Left hindlimb (tissue), 1 donor: ENCODE measurements around the gene CASKIN1.
A peak's percentile ranks its signal among the peaks of the same experiment; 100 is the strongest.
"Not testable (repeated sequence)": the region's sequence is repeated elsewhere in the genome, so short reads cannot be mapped to it uniquely, and the experiment has no call there.

ENCODE experiments used
- DNase-seq: peaks from one replicate; pipeline ENCODE4 v3.0.0-alpha.2; 2018

Gene CASKIN1

GRCh38 chr16:2154533-2155090, 41.8 kb downstream of the CASKIN1 start:
- no peak for DNase-seq

GRCh38 chr16:2152695-2153506, 43.5 kb downstream of the CASKIN1 start:
- no peak for DNase-seq

- DNase-seq, result no peak
Observed at GRCh38 chr16:2151188-2152091, 45.0 kb downstream of the CASKIN1 start.

GRCh38 chr16:2150418-2151187, 45.8 kb downstream of the CASKIN1 start:
- DNase-seq, result peak; percentile 63

GRCh38 chr16:2149630-2150417, 46.6 kb downstream of the CASKIN1 start:
- DNase-seq, result no peak

GRCh38 chr16:2148714-2149629, 47.4 kb downstream of the CASKIN1 start:
- DNase-seq, result no peak

GRCh38 chr16:2147981-2148671, 48.3 kb downstream of the CASKIN1 start, which contains the start of gene RAB26:
Gene RAB26, plus strand, starts transcription at chr16:2148625. Its CDS starts 159 bp downstream, at chr16:2148784.
- DNase-seq, result peak; percentile 81

- no peak for DNase-seq
Observed at GRCh38 chr16:2147378-2147777, 49.0 kb downstream of the CASKIN1 start.

- DNase-seq, result peak; percentile 8
Observed at GRCh38 chr16:2145843-2146242, 50.6 kb downstream of the CASKIN1 start.

GRCh38 chr16:2143878-2144485, 52.4 kb downstream of the CASKIN1 start:
- DNase-seq, result peak; percentile 28

GRCh38 chr16:2142942-2143877, 53.2 kb downstream of the CASKIN1 start:
- DNase-seq, result peak; percentile 28

GRCh38 chr16:2135770-2136490, 60.5 kb downstream of the CASKIN1 start, which contains the start of gene PKD1:
Gene PKD1, minus strand, starts transcription at chr16:2135898. Its CDS starts 209 bp downstream, at chr16:2135689.
- peak; percentile 93 for DNase-seq

- DNase-seq, result not testable (repeated sequence)
Observed at GRCh38 chr16:2135071-2135470, 61.3 kb downstream of the CASKIN1 start.

- DNase-seq, result not testable (repeated sequence)
Observed at GRCh38 chr16:2133797-2134196, 62.6 kb downstream of the CASKIN1 start.

- DNase-seq, result not testable (repeated sequence)
Observed at GRCh38 chr16:2129890-2130447, 66.4 kb downstream of the CASKIN1 start.

- DNase-seq, result not testable (repeated sequence)
Observed at GRCh38 chr16:2129251-2129650, 67.2 kb downstream of the CASKIN1 start.
